HepG2 (cell line): Measurements from ENCODE around the gene INTS6. TPM values are rescaled to one million over a fixed set of nuclear protein-coding genes. Genes with fewer than 3 reads are reported as not detected.
A peak's percentile ranks its signal among the peaks of the same experiment; 100 is the strongest.

Experiments used
- ATAC-seq: fragments of 200-7000 bp; cut with Tn5 transposase; 3 replicates; pipeline ENCODE4 v1.9.1; 2020; ENCODE audit warnings: mild to moderate bottlenecking, moderate library complexity
- BruUV-seq: library from RNA; stranded (reverse); fragments of 400-500 nt; replicated peaks from 2 replicates; lab custom pipeline; 2021; lab: Mats Ljungman, UMichigan
- CTCF ChIA-PET: fragments of 300-600 bp; formaldehyde crosslinking; extraction: SDS; loops from one replicate; lab custom pipeline; 2021; ENCODE audit warnings: low total read pairs, inconsistent platforms, low intra/inter-chr PET ratio; lab: Yijun Ruan, JAX
- POLR2A ChIA-PET: fragments of 350-600 bp; sonication (Branson Sonifier 250); formaldehyde crosslinking; loops from one replicate; lab custom pipeline; 2020; ENCODE audit warnings: antibody characterized with exemption, inconsistent platforms; lab: Yijun Ruan, JAX
- DNase-seq: peaks from one replicate; pipeline ENCODE4 v3.0.0-alpha.2; 2015; ENCODE audit warnings: low spot score
- FAIRE-seq: peaks from 3 replicates; lab custom pipeline; 2011; peaks lifted over from hg19 to GRCh38; lab: Jason Lieb, UNC
- H2AFZ ChIP-seq: one replicate; pipeline ENCODE4 v1.6.1; 2011; ENCODE audit warnings: low read length, inconsistent platforms
- H3K27ac ChIP-seq: fragments of 300-600 bp; 3 replicates; pipeline ENCODE4 v1.8.0; 2011; ENCODE audit warnings: mixed run types, mild to moderate bottlenecking, mixed read lengths, low read length, inconsistent platforms; ENCODE audit not compliant: insufficient read depth; ENCODE audit errors: extremely low read length
- H3K27me3 ChIP-seq, 2 experiments: fragments of 200-600 bp in 1 of 2; 2 replicates in 1 of 2; 3 replicates in 1 of 2; pipeline versions ENCODE4 v1.6.0 to v1.8.0; 2011; ENCODE audit warnings: low read length in 2 of 2, mild to moderate bottlenecking in 2 of 2, moderate library complexity in 2 of 2, inconsistent platforms in 1 of 2; ENCODE audit not compliant: insufficient read depth in 2 of 2, control insufficient read depth in 1 of 2
- H3K36me3 ChIP-seq, 2 experiments: fragments of 200-600 bp in 1 of 2; replicated peaks in 1 of 2; 2 replicates in 1 of 2; 3 replicates in 1 of 2; pipeline versions ENCODE4 v1.5.1 to v1.8.0; 2011; ENCODE audit warnings: low read length in 2 of 2, inconsistent platforms in 1 of 2; ENCODE audit not compliant: insufficient read depth in 2 of 2, control insufficient read depth in 1 of 2
- H3K4me1 ChIP-seq: 2 replicates; pipeline ENCODE4 v1.5.1; 2012; ENCODE audit warnings: low read length, inconsistent platforms; ENCODE audit not compliant: insufficient read depth
- H3K4me2 ChIP-seq: 2 replicates; pipeline ENCODE4 v1.6.0; 2011; ENCODE audit warnings: low read depth, low read length, inconsistent platforms
- H3K4me3 ChIP-seq, 3 experiments: fragments of 200-600 bp in 1 of 3; sonication (generic), shearing (Covaris generic) in 1 of 3; replicated peaks in 1 of 3; 2 replicates each; pipeline ENCODE4 v1.5.1; 2011 to 2016; ENCODE audit warnings: low read length in 3 of 3, inconsistent platforms in 2 of 3, low read depth in 2 of 3, mild to moderate bottlenecking in 2 of 3, control low read depth in 1 of 3, mixed read lengths in 1 of 3; ENCODE audit not compliant: insufficient read depth in 1 of 3
- H3K79me2 ChIP-seq: one replicate; pipeline ENCODE4 v1.6.1; 2011; ENCODE audit warnings: low read length, inconsistent platforms; ENCODE audit not compliant: insufficient read depth
- H3K9ac ChIP-seq: 2 replicates; pipeline ENCODE4 v1.6.0; 2011; ENCODE audit warnings: mild to moderate bottlenecking, low read depth, low read length, inconsistent platforms; ENCODE audit not compliant: insufficient read depth
- H3K9me3 ChIP-seq: 2 replicates; pipeline ENCODE4 v1.5.1; 2012; ENCODE audit warnings: mild to moderate bottlenecking, low read length
- H4K20me1 ChIP-seq: 2 replicates; pipeline ENCODE4 v1.6.0; 2011; ENCODE audit warnings: inconsistent platforms, mild to moderate bottlenecking, low read length, moderate library complexity; ENCODE audit not compliant: insufficient read depth
- SP4 ChIP-seq: sonication (generic); formaldehyde crosslinking; IDR thresholded peaks from 2 replicates; pipeline ENCODE4 v1.8.1; 2023; ENCODE audit warnings: mild to moderate bottlenecking, missing genetic modification reagents
- ZNF629 ChIP-seq: sonication (generic); formaldehyde crosslinking; conservative IDR thresholded peaks from 2 replicates; pipeline ENCODE4 v1.5.0; 2020; ENCODE audit warnings: missing genetic modification reagents
- WGBS: methylation state at CpG from one replicate; pipeline ENCODE4 v1.1.6; 2017; ENCODE audit warnings: low lambda C conversion rate; 5-methylcytosine and 5-hydroxymethylcytosine counted together
- in situ Hi-C: cut with HindIII; loops from 2 replicates; pipeline ENCODE4 v1.10.0; 2017; ENCODE audit warnings: low pct_unique_long_range_greater_than_20kb; ENCODE audit not compliant: extremely low pct_ligation_motif_present
- intact Hi-C: fragments of 100-400 bp; cut with micrococcal nuclease; formaldehyde crosslinking; loops from one replicate; pipeline ENCODE4 v1.10.0; 2022; ENCODE audit not compliant: unreplicated experiment
- polyA plus RNA-seq, 8 experiments: library from polyadenylated mRNA; depleted of rRNA in 3 of 8; stranded (reverse) in 7 of 8; unstranded in 1 of 8; fragments of >200 nt; fragmentation: Illumina TruSeq in 4 of 8; extraction: Trizol in 4 of 8; gene quantifications; 2 replicates each; pipeline versions ENCODE4 v1.2.1 to v1.2.3, GENCODE V29; 2011 to 2016; ENCODE audit warnings: low read depth in 4 of 8, missing spikeins in 1 of 8, mixed read lengths in 1 of 8; ENCODE audit not compliant: insufficient read depth in 1 of 8
- total RNA-seq, 5 experiments: library from RNA; depleted of rRNA; stranded (reverse); fragments of >200 nt; fragmentation: Illumina TruSeq; extraction: Trizol; gene quantifications; 2 replicates each; pipeline ENCODE4 v1.2.3, GENCODE V29; 2016; ENCODE audit warnings: low read depth in 1 of 5
- TF ChIP-seq, protein P1 (sequence below), 2 experiments: fragments of 450-650 bp in 1 of 2; sonication (generic) in 1 of 2; formaldehyde crosslinking in 1 of 2; IDR thresholded peaks; 2 replicates each; pipeline versions ENCODE4 v1.6.1 to v1.8.0; 2016 to 2022; ENCODE audit warnings: antibody characterized with exemption in 1 of 2, mild to moderate bottlenecking in 1 of 2, missing genetic modification reagents in 1 of 2

Gene INTS6
- total and polyA plus RNA-seq, 2 of the 13 experiments (the other 11 are each of a cell fraction or from before 2014, with no cell fraction given) = 27.9 to 38.4 TPM

DNA sequence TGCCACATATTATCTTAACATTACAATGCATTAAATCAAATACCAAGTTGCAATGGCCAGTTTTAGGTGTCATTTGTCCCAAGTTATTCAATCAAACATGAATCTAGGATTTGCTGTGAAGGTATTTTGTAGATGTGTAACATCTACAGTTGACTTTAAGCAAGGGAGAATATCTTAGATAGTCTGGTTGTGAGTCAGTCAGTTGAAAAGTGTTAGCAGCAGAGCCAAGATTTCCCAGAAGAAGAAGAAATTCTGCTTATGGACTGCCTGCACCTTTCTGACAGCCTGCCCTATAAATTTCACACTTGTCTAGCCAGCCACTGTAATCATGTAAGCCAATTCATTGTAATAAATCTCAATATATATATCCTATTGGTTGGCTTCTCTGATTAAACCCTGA, 41.3 kb upstream of the INTS6 start (continued):
- TF ChIP-seq, protein P1, sequence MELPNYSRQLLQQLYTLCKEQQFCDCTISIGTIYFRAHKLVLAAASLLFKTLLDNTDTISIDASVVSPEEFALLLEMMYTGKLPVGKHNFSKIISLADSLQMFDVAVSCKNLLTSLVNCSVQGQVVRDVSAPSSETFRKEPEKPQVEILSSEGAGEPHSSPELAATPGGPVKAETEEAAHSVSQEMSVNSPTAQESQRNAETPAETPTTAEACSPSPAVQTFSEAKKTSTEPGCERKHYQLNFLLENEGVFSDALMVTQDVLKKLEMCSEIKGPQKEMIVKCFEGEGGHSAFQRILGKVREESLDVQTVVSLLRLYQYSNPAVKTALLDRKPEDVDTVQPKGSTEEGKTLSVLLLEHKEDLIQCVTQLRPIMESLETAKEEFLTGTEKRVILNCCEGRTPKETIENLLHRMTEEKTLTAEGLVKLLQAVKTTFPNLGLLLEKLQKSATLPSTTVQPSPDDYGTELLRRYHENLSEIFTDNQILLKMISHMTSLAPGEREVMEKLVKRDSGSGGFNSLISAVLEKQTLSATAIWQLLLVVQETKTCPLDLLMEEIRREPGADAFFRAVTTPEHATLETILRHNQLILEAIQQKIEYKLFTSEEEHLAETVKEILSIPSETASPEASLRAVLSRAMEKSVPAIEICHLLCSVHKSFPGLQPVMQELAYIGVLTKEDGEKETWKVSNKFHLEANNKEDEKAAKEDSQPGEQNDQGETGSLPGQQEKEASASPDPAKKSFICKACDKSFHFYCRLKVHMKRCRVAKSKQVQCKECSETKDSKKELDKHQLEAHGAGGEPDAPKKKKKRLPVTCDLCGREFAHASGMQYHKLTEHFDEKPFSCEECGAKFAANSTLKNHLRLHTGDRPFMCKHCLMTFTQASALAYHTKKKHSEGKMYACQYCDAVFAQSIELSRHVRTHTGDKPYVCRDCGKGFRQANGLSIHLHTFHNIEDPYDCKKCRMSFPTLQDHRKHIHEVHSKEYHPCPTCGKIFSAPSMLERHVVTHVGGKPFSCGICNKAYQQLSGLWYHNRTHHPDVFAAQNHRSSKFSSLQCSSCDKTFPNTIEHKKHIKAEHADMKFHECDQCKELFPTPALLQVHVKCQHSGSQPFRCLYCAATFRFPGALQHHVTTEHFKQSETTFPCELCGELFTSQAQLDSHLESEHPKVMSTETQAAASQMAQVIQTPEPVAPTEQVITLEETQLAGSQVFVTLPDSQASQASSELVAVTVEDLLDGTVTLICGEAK (IDR thresholded peaks at IDR 0.05) = no peak
- TF ChIP-seq, protein P1 (CRISPR knock-in tag; IDR thresholded peaks at IDR 0.05) = no peak

DNA sequence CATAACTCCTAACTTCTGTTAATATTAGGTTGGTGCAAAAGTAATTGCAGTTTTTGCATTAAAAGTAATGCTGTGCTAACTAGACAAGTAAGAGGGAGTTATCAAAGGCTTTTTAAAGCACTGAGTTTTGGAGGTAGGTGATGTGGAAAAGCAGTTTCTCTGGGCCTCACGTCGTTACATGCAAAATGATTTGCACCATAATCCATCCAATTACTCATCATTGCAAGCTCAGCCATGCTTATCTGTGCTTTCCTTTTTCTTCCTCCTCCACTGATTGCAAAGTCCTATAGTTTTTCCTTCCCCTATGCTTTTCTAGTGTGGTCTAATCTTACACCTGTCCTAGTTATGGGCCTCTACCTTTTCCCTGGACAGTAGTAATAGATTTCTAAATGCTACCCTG, 35.4 kb upstream of the INTS6 start:
- in situ Hi-C loops = no loop called here
- intact Hi-C loops = no loop called here
- no peak overlapping the region for H3K4me3 ChIP-seq
- BruUV-seq = no TSS peak
- no peaks in the 10 kb centered on the region for H4K20me1 ChIP-seq
- 0 out of 5 replicates have a peak, but pooled peaks cover 0 to 2% of the 10 kb centered on the region in 2 experiments for H3K27me3 ChIP-seq
- no peak overlapping the region for H3K4me2 ChIP-seq
- no peak overlapping the region for H3K9ac ChIP-seq
- no peak for ATAC-seq
- no peak for DNase-seq
- CTCF ChIA-PET = no interaction called here
- POLR2A ChIA-PET = interaction anchor here (1.3 kb wide), 1 partner anchor 35 kb away, joined by 5 read pairs; the partner anchor contains the start of gene INTS6
- H3K79me2 ChIP-seq = no peaks in the 10 kb centered on the region
- H3K9me3 ChIP-seq = no peaks in the 10 kb centered on the region
- H2AFZ ChIP-seq = no peak overlapping the region
- WGBS = 75% methylated on average over 2 of the region's 2 CpGs
- H3K4me1 ChIP-seq = no peaks in the 10 kb centered on the region
- no peak for FAIRE-seq
- H3K36me3 ChIP-seq = no peaks in the 10 kb centered on the region
- TF ChIP-seq SP4 (no peak), ZNF629 (CRISPR knock-in tag) (no peak)
- TF ChIP-seq, protein P1 (IDR thresholded peaks at IDR 0.05) = 0 out of 2 replicates have a peak, but pooled peaks have one; percentile 18
- TF ChIP-seq, protein P1 (CRISPR knock-in tag; IDR thresholded peaks at IDR 0.05) = no peak
- H3K27ac ChIP-seq = no peak overlapping the region
